ENCODE data around the gene FTCD. TPM values are rescaled to one million over a fixed set of nuclear protein-coding genes. Genes with fewer than 3 reads are reported as not detected.

The FTCD gene
- total RNA-seq (2022; extraction: Qiagen RNA extraction): 0.16 to 0.33 TPM (median 0.19 TPM) in 3 of 5 replicates, not detected in the others

GRCh38 chr21:46155514-46156377, at the start of gene FTCD:
TSS of gene FTCD (minus strand) at chr21:46155579. CDS start at chr21:46155523, 56 bp downstream.

GRCh38 chr21:46183910-46184624, 28.7 kb upstream of the FTCD start, which contains the start of gene SPATC1L:
TSS of gene SPATC1L (minus strand) at chr21:46184459. CDS start at chr21:46182816, 1,643 bp downstream.

GRCh38 chr21:46097336-46098293, 57.8 kb downstream of the FTCD start, which contains the start of gene COL6A2:
TSS of gene COL6A2 (plus strand) at chr21:46098112.

Other genes starting within 250 kb of the FTCD start
- 15.1 to 25.8 TPM (median 24.0 TPM) in 5 replicates for gene COL6A1, start 173.8 kb downstream of the FTCD start, total RNA-seq (2022; extraction: Qiagen RNA extraction)
- gene COL6A2, start 57.5 kb downstream of the FTCD start, total RNA-seq (2022; extraction: Qiagen RNA extraction): 14.9 to 20.1 TPM (median 17.6 TPM) in 5 replicates
- gene SPATC1L, start 28.9 kb upstream of the FTCD start, total RNA-seq (2022; extraction: Qiagen RNA extraction): 0.54 to 0.73 TPM (median 0.65 TPM) in 5 replicates
- gene LSS, start 73.2 kb upstream of the FTCD start, total RNA-seq (2022; extraction: Qiagen RNA extraction): 12.4 to 20.2 TPM (median 17.8 TPM) in 5 replicates
- gene MCM3AP, start 130.0 kb upstream of the FTCD start, total RNA-seq (2022; extraction: Qiagen RNA extraction): 26.6 to 42.7 TPM (median 40.3 TPM) in 5 replicates
- 25.7 to 33.6 TPM (median 28.6 TPM) in 5 replicates for gene YBEY, start 130.8 kb upstream of the FTCD start, total RNA-seq (2022; extraction: Qiagen RNA extraction)
- 2.8 to 4.9 TPM (median 4.5 TPM) in 5 replicates for gene C21orf58, start 168.3 kb upstream of the FTCD start, total RNA-seq (2022; extraction: Qiagen RNA extraction)
- 10.9 to 16.1 TPM (median 15.2 TPM) in 5 replicates for gene PCNT, start 168.6 kb upstream of the FTCD start, total RNA-seq (2022; extraction: Qiagen RNA extraction)